GM23338 (cell line): ENCODE measurements around the gene TYSND1. TPM values are rescaled to one million over a fixed set of nuclear protein-coding genes. Genes with fewer than 3 reads are reported as not detected.

Experiments
- ATAC-seq: fragments of 200-7000 bp; cut with Tn5 transposase; 3 replicates; pipeline ENCODE4 v1.9.1; 2020
- DNase-seq: peaks from one replicate; pipeline ENCODE4 v3.0.0-alpha.2; 2015; ENCODE audit warnings: low spot score
- H2AFZ ChIP-seq: fragments of 200-600 bp; sonication (generic); 2 replicates; pipeline ENCODE4 v1.8.0; 2016; ENCODE audit warnings: antibody characterized with exemption, mild to moderate bottlenecking, moderate library complexity
- H3F3A ChIP-seq: fragments of 200-600 bp; sonication (generic); replicated peaks from 2 replicates; pipeline ENCODE4 v1.8.0; 2017; ENCODE audit warnings: antibody characterized with exemption, mixed run types, low read depth
- H3K27ac ChIP-seq: fragments of 200-600 bp; sonication (generic); 2 replicates; pipeline ENCODE4 v1.6.1; 2016; ENCODE audit warnings: low read depth
- H3K27me3 ChIP-seq: fragments of 200-600 bp; sonication (generic); 2 replicates; pipeline ENCODE4 v1.8.0; 2016; ENCODE audit warnings: mild to moderate bottlenecking, mixed run types, moderate library complexity; ENCODE audit not compliant: insufficient read depth
- H3K36me3 ChIP-seq: fragments of 200-600 bp; sonication (generic); 2 replicates; pipeline ENCODE4 v1.8.0; 2016; ENCODE audit warnings: mild to moderate bottlenecking; ENCODE audit not compliant: insufficient read depth
- H3K4me1 ChIP-seq: fragments of 200-600 bp; sonication (generic); 2 replicates; pipeline ENCODE4 v1.8.0; 2016; ENCODE audit warnings: mild to moderate bottlenecking, moderate library complexity; ENCODE audit not compliant: insufficient read depth
- H3K4me2 ChIP-seq: fragments of 200-600 bp; sonication (generic); 2 replicates; pipeline ENCODE4 v1.7.1; 2017; ENCODE audit warnings: mixed run types
- H3K4me3 ChIP-seq: fragments of 200-600 bp; sonication (generic); 2 replicates; pipeline ENCODE4 v1.6.1; 2016; ENCODE audit warnings: mixed run types
- H3K79me2 ChIP-seq: fragments of 200-600 bp; sonication (generic); replicated peaks from 2 replicates; pipeline ENCODE4 v1.8.0; 2017; ENCODE audit warnings: mild to moderate bottlenecking; ENCODE audit not compliant: insufficient read depth
- H3K9me2 ChIP-seq: fragments of 200-600 bp; sonication (generic); 2 replicates; pipeline ENCODE4 v1.8.0; 2017; ENCODE audit not compliant: insufficient read depth
- H4K20me1 ChIP-seq: fragments of 200-600 bp; sonication (generic); replicated peaks from 2 replicates; pipeline ENCODE4 v1.8.0; 2017; ENCODE audit warnings: mild to moderate bottlenecking; ENCODE audit not compliant: insufficient read depth
- H3K27ac Mint-ChIP-seq: 2 replicates; pipeline ENCODE4 v1.8.0; 2020; ENCODE audit warnings: inconsistent platforms, mild to moderate bottlenecking, moderate library complexity, mixed read lengths
- H3K27me3 Mint-ChIP-seq: 3 replicates; pipeline ENCODE4 v1.8.0; 2022; ENCODE audit warnings: low read depth, mild to moderate bottlenecking, moderate library complexity, mixed read lengths, inconsistent platforms; ENCODE audit not compliant: insufficient read depth, poor library complexity
- H3K36me3 Mint-ChIP-seq: 3 replicates; pipeline ENCODE4 v1.8.0; 2021; ENCODE audit warnings: low read depth, mild to moderate bottlenecking, inconsistent platforms, moderate library complexity, mixed read lengths
- H3K4me1 Mint-ChIP-seq: 3 replicates; pipeline ENCODE4 v1.8.0; 2020; ENCODE audit warnings: mild to moderate bottlenecking, inconsistent platforms, mixed read lengths
- H3K4me3 Mint-ChIP-seq: 3 replicates; pipeline ENCODE4 v1.8.0; 2021; ENCODE audit warnings: moderate library complexity, mild to moderate bottlenecking, inconsistent platforms, mixed read lengths
- H3K9me3 Mint-ChIP-seq: 3 replicates; pipeline ENCODE4 v1.8.0; 2020; ENCODE audit warnings: moderate library complexity, mild to moderate bottlenecking, inconsistent platforms, mixed read lengths
- CREB1 ChIP-seq: fragments of 250-450 bp; sonication (Bioruptor Pico); IDR thresholded peaks from 2 replicates; pipeline ENCODE4 v1.5.0; 2020; ENCODE audit warnings: low read depth, mild to moderate bottlenecking, moderate library complexity
- EZH2 ChIP-seq: fragments of 200-600 bp; sonication (generic); IDR thresholded peaks from one replicate; pipeline ENCODE4 v1.8.0; 2017; ENCODE audit warnings: antibody characterized with exemption, mild to moderate bottlenecking, low read depth; ENCODE audit not compliant: unreplicated experiment
- EZH2phosphoT487 ChIP-seq: fragments of 200-600 bp; sonication (generic); IDR thresholded peaks from one replicate; pipeline ENCODE4 v1.8.1; 2018; ENCODE audit warnings: antibody characterized with exemption; ENCODE audit not compliant: unreplicated experiment
- NANOG ChIP-seq: IDR thresholded peaks from 2 replicates; pipeline ENCODE4 v1.6.1; 2016; ENCODE audit warnings: antibody characterized with exemption, borderline replicate concordance
- POLR2AphosphoS5 ChIP-seq: IDR thresholded peaks from 2 replicates; pipeline ENCODE4 v1.6.1; 2016; ENCODE audit warnings: antibody characterized with exemption, low read depth
- STAT1 ChIP-seq: IDR thresholded peaks from one replicate; pipeline ENCODE4 v1.6.1; 2016; ENCODE audit warnings: antibody characterized with exemption; ENCODE audit not compliant: unreplicated experiment
- ZNF114 ChIP-seq: fragments of 250-450 bp; sonication (Bioruptor Pico); IDR thresholded peaks from 2 replicates; pipeline ENCODE4 v1.5.0; 2020; ENCODE audit warnings: mild to moderate bottlenecking, moderate library complexity
- polyA plus RNA-seq: library from polyadenylated mRNA; unstranded; fragments of >200 nt; fragmentation: Nextera tagmentation; extraction: Ambion mirVana; gene quantifications from 2 replicates; pipeline ENCODE4 v1.2.1, GENCODE V29; 2016
- total RNA-seq: library from RNA; depleted of rRNA; stranded (reverse); fragments of >200 nt; shearing (Covaris generic); gene quantifications from 2 replicates; pipeline ENCODE4 v1.2.3, GENCODE V29; 2014
- TF ChIP-seq, protein P1 (sequence below), 2 experiments: fragments of 200-600 bp in 1 of 2; sonication (generic) in 1 of 2; conservative IDR thresholded peaks; 2 replicates each; pipeline versions ENCODE4 v1.5.1 to v1.6.1; 2016 to 2017; ENCODE audit warnings: antibody characterized with exemption in 2 of 2, low read depth in 2 of 2, mild to moderate bottlenecking in 2 of 2, moderate library complexity in 1 of 2
- TF ChIP-seq, protein P2 (sequence below): IDR thresholded peaks from 2 replicates; pipeline ENCODE4 v1.6.1; 2016; ENCODE audit warnings: antibody characterized with exemption

Gene TYSND1
- total and polyA plus RNA-seq, 2 experiments from 2014 or later, result 5.2 to 19.5 TPM

DNA sequence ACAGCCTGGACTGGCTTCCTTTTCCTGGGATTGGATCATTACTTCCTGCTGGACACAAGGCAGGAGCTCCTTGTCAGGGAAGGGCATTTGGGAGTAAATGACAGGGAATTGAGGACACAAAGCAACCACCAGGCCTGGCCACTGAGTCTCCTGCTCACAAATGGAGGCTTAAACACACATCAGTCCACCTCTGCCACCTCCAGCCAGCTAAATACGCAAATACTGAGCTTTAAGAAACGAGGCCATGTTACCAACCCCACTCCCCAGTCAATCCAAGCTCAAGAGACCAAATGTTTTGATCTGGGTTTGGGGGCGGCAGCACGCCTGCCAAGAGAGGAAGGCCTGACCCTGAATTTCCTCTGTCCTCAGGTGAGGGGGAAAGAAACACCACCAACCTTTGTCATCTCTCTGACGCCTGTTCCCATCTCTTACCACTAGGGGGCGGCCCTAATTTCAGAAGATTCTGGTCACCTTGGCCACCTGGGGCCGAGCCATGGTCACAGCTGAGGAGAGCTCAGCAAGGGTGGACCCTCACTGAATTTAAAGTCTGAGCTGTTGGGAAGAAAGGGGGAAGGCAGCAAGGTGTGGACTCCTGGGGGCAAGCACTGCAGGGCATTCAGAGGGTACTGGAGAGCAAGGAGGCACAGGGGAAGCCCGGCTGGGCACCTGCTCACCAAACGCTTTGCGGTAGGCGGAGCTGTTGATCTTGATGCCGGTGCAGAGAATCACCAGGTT, 30.4 kb downstream of the TYSND1 start:
- H3K4me1 Mint-ChIP-seq, result peaks cover 3% of the 10 kb centered on the region; the same call in 1 of the 3 replicates
- DNase-seq (peak; percentile 84), ATAC-seq (peak; percentile 87)
- no peaks in the 10 kb centered on the region for H3K79me2 ChIP-seq
- no peak overlapping the region for H2AFZ ChIP-seq
- H3K27ac Mint-ChIP-seq, result peak overlapping the region; percentile 39; the same call in 1 of the 2 replicates
- no peak overlapping the region for H3K4me3 Mint-ChIP-seq
- peaks cover 18% of the 10 kb centered on the region for H3K36me3 Mint-ChIP-seq
- no peaks in the 10 kb centered on the region for H3F3A ChIP-seq
- no peaks in the 10 kb centered on the region for H3K36me3 ChIP-seq
- H3K4me3 ChIP-seq, result no peak overlapping the region
- H3K4me1 ChIP-seq, result no peaks in the 10 kb centered on the region
- H3K27me3 ChIP-seq, result no peaks in the 10 kb centered on the region
- peaks cover 21% of the 10 kb centered on the region for H3K27me3 Mint-ChIP-seq
- no peaks in the 10 kb centered on the region for H3K9me3 Mint-ChIP-seq
- H3K4me2 ChIP-seq, result no peak overlapping the region
- no peaks in the 10 kb centered on the region for H4K20me1 ChIP-seq
- H3K9me2 ChIP-seq, result no peaks in the 10 kb centered on the region
- TF ChIP-seq, protein P1, sequence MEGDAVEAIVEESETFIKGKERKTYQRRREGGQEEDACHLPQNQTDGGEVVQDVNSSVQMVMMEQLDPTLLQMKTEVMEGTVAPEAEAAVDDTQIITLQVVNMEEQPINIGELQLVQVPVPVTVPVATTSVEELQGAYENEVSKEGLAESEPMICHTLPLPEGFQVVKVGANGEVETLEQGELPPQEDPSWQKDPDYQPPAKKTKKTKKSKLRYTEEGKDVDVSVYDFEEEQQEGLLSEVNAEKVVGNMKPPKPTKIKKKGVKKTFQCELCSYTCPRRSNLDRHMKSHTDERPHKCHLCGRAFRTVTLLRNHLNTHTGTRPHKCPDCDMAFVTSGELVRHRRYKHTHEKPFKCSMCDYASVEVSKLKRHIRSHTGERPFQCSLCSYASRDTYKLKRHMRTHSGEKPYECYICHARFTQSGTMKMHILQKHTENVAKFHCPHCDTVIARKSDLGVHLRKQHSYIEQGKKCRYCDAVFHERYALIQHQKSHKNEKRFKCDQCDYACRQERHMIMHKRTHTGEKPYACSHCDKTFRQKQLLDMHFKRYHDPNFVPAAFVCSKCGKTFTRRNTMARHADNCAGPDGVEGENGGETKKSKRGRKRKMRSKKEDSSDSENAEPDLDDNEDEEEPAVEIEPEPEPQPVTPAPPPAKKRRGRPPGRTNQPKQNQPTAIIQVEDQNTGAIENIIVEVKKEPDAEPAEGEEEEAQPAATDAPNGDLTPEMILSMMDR (conservative IDR thresholded peaks at IDR 0.05; ENCODE audit: low read depth in 2 of 2), result peak; percentile 87 to 95
- TF ChIP-seq CREB1 (CRISPR knock-in tag), result no peak
- H3K27ac ChIP-seq, result no peak overlapping the region

DNA sequence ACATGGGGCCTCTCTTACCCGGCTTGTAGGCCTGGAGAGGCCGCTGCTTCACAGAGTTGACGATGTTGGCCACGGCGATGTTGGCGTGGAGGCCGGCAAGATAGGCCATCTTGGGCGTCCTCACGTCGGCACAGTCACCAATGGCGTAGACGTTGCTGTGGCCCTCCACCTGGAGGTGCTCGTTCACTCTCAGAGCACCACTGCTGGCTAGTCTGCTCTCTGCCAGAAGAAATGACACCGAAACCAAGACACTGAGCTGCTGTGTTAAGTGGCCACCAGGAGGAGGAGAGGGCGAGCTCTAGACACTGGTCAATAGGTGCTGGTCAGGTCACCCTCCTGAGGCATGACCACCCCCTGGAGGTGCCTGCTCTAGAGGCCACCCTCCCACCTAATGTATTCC, 31.6 kb downstream of the TYSND1 start:
- Histone ChIP-seq H3K9me2 (no peaks in the 10 kb centered on the region), H3K27me3 (no peaks in the 10 kb centered on the region), H3K36me3 (no peaks in the 10 kb centered on the region), H3K4me3 (no peak overlapping the region), H3K4me2 (no peak overlapping the region), H3K27ac (no peak overlapping the region), H3F3A (no peaks in the 10 kb centered on the region), H4K20me1 (no peaks in the 10 kb centered on the region), H2AFZ (no peak overlapping the region), H3K79me2 (no peaks in the 10 kb centered on the region), H3K4me1 (no peaks in the 10 kb centered on the region)
- Mint-ChIP-seq H3K27ac (no peak overlapping the region), H3K4me1 (peaks cover 3% of the 10 kb centered on the region; the same call in 1 of the 3 replicates), H3K9me3 (no peaks in the 10 kb centered on the region), H3K27me3 (peaks cover 21% of the 10 kb centered on the region), H3K36me3 (peaks cover 18% of the 10 kb centered on the region), H3K4me3 (no peak overlapping the region)
- DNase-seq, result peak; percentile 12
- no peak for TF ChIP-seq POLR2AphosphoS5
- no peak for TF ChIP-seq EZH2
- TF ChIP-seq NANOG, result no peak
- no peak for TF ChIP-seq STAT1
- TF ChIP-seq EZH2phosphoT487, result no peak
- TF ChIP-seq, protein P2, sequence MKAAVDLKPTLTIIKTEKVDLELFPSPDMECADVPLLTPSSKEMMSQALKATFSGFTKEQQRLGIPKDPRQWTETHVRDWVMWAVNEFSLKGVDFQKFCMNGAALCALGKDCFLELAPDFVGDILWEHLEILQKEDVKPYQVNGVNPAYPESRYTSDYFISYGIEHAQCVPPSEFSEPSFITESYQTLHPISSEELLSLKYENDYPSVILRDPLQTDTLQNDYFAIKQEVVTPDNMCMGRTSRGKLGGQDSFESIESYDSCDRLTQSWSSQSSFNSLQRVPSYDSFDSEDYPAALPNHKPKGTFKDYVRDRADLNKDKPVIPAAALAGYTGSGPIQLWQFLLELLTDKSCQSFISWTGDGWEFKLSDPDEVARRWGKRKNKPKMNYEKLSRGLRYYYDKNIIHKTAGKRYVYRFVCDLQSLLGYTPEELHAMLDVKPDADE, result no peak
- TF ChIP-seq ZNF114 (CRISPR knock-in tag), result no peak
- TF ChIP-seq, protein P1 (conservative IDR thresholded peaks at IDR 0.05; ENCODE audit: low read depth in 2 of 2), result peak; percentile 29 to 36
- peak; percentile 43 for ATAC-seq
